NCI-H2196 (cell line): Measurements from ENCODE around the gene C8G.

Source experiments
- DNase-seq: peaks from one replicate; lab custom pipeline; 2025; ENCODE audit not compliant: unreplicated experiment; lab: John Stamatoyannopoulos, UW

The C8G gene

GRCh38 chr9:136944519-136945332 lies at the start of gene C8G, which contains the start of gene FBXW5:
Gene C8G (plus strand): TSS chr9:136945243. CDS start chr9:136945321, 78 bp downstream.
Gene FBXW5 (minus strand): TSS chr9:136944738. CDS start chr9:136944083, 655 bp downstream.
- DNase-seq, result peak; percentile 96

GRCh38 chr9:136896027-136896426 lies 49.0 kb upstream of the C8G start:
- no peak for DNase-seq

GRCh38 chr9:136898483-136899100 lies 46.5 kb upstream of the C8G start:
- no peak for DNase-seq

- DNase-seq, result no peak
These were observed 45.8 kb upstream of the C8G start for GRCh38 chr9:136899196-136899595.

GRCh38 chr9:136900556-136900955 lies 44.5 kb upstream of the C8G start:
- no peak for DNase-seq

GRCh38 chr9:136900988-136901515 lies 44.0 kb upstream of the C8G start:
- peak; percentile 34 for DNase-seq

GRCh38 chr9:136901516-136902258 lies 43.4 kb upstream of the C8G start:
- DNase-seq, result peak; percentile 51

- DNase-seq, result peak; percentile 69
These were observed 42.7 kb upstream of the C8G start for GRCh38 chr9:136902259-136902821.

GRCh38 chr9:136903041-136903554 lies 41.9 kb upstream of the C8G start:
- no peak for DNase-seq

- DNase-seq, result no peak
These were observed 38.8 kb upstream of the C8G start for GRCh38 chr9:136906266-136906665.

GRCh38 chr9:136907011-136907914 lies 37.8 kb upstream of the C8G start:
- no peak for DNase-seq

- DNase-seq, result no peak
These were observed 34.7 kb upstream of the C8G start for GRCh38 chr9:136910197-136910900.

GRCh38 chr9:136910901-136911245 lies 34.2 kb upstream of the C8G start:
- no peak for DNase-seq

GRCh38 chr9:136913701-136914438 lies 31.2 kb upstream of the C8G start:
- no peak for DNase-seq

- no peak for DNase-seq
These were observed 29.3 kb upstream of the C8G start for GRCh38 chr9:136915632-136916329.

GRCh38 chr9:136916330-136917184 lies 28.5 kb upstream of the C8G start:
- no peak for DNase-seq

- DNase-seq, result no peak
These were observed 27.1 kb upstream of the C8G start for GRCh38 chr9:136917902-136918301.
